Fibroblast of the aortic adventitia (primary cell): ENCODE measurements around the gene CRTC3. TPM values are rescaled to one million over a fixed set of nuclear protein-coding genes. Genes with fewer than 3 reads are reported as not detected.

Experiments used
- DNase-seq: peaks from one replicate; pipeline ENCODE4 v3.0.0-alpha.2; 2010; ENCODE audit warnings: low read depth
- H3K4me3 ChIP-seq: 2 replicates; pipeline ENCODE4 v1.5.1; 2011; ENCODE audit warnings: low read depth, mild to moderate bottlenecking, control low read depth, low read length, moderate library complexity
- total RNA-seq: library from RNA; depleted of rRNA; stranded (reverse); fragments of >200 nt; gene quantifications from 2 replicates; pipeline ENCODE4 v1.2.3, GENCODE V29; 2012; ENCODE audit warnings: low replicate concordance
- TF ChIP-seq, protein P1 (sequence below): IDR thresholded peaks from 2 replicates; pipeline ENCODE4 v1.5.1; 2011; ENCODE audit warnings: mild to moderate bottlenecking, low read length, control low read depth, inconsistent platforms; ENCODE audit not compliant: insufficient read depth

The CRTC3 gene
- total RNA-seq, 1 donor, result 15.7 TPM

DNA sequence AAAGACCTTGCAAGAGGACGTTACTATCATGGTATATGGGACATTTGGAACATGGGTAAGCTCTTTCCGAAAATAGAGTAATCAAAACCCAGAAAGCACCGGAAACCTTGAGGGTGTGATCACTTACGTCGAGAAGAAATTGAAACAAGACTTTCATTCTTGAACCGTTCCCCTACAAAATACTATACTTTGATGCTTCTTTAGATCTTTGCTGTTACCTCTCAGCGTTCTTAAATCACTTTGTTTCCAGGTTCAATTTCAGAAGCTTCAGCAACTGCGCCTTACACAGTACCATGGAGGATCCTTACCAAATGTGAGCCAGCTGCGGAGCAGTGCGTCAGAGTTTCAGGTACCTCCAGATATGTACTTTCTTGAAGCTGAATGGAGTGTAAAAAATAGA lies 10.1 kb downstream of the CRTC3 start:
- TF ChIP-seq, protein P1, sequence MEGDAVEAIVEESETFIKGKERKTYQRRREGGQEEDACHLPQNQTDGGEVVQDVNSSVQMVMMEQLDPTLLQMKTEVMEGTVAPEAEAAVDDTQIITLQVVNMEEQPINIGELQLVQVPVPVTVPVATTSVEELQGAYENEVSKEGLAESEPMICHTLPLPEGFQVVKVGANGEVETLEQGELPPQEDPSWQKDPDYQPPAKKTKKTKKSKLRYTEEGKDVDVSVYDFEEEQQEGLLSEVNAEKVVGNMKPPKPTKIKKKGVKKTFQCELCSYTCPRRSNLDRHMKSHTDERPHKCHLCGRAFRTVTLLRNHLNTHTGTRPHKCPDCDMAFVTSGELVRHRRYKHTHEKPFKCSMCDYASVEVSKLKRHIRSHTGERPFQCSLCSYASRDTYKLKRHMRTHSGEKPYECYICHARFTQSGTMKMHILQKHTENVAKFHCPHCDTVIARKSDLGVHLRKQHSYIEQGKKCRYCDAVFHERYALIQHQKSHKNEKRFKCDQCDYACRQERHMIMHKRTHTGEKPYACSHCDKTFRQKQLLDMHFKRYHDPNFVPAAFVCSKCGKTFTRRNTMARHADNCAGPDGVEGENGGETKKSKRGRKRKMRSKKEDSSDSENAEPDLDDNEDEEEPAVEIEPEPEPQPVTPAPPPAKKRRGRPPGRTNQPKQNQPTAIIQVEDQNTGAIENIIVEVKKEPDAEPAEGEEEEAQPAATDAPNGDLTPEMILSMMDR, result no peak
- H3K4me3 ChIP-seq, result no peak overlapping the region
- no peak for DNase-seq

DNA sequence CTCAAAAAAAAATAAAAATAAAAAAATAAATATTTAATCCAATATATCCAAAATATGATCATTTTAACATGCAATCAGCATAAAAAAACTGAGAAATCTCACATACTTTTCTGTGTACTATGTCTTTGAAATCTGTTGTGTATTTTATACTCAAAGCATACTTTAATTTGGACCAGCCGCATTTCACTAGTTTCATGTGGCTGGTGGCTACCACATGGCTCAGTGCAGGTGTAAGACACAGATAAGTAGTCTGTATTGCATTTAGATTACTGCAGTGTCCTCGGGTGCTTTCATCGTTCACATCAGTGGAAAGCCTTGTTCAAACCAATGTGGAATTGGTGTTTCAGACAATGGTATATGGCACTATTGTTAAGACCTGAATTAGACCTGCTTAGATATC lies 11.0 kb downstream of the CRTC3 start:
- DNase-seq, result no peak
- TF ChIP-seq, protein P1, result no peak
- H3K4me3 ChIP-seq, result no peak overlapping the region

DNA sequence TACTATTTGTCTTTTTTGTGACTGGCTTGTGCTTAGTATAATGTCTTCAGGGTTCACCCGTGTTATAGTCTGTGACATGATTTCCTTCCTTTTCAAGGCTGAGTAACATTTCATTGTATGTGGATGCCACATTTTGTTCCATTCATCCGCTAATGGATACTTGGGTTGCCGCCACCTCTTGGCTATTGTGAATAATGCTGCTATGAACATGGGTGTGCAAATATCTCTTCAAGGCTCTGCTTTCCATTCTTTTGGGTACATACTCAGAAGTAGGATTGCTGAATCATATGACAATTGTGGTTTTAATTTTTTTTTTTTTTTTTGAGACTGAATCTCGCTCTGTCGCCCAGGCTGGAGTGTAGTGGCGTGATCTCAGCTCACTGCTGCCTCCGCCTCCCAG lies 15.4 kb downstream of the CRTC3 start:
- TF ChIP-seq, protein P1, result no peak
- no peak overlapping the region for H3K4me3 ChIP-seq
- DNase-seq, result no peak

DNA sequence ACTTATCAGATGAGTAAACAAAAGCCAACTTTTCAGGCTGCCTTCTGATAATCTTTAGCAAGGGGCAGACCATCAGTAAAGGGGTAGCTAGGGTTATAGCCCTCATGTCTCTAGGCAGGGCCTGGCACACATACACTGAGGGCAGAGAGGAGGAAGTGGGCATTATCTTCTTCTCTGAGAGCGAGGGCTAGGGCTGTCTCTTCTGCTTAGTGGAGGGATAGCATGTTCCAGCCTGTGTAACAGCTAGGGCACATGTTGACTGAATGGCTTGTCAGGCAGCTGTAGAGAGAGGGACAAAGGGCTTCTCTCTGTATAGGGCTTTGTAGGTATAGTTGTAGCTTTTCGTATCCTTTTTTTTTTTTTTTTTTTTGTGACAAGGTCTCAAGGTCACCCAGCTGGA lies 17.8 kb downstream of the CRTC3 start:
- no peak for DNase-seq
- TF ChIP-seq, protein P1, result no peak

DNA sequence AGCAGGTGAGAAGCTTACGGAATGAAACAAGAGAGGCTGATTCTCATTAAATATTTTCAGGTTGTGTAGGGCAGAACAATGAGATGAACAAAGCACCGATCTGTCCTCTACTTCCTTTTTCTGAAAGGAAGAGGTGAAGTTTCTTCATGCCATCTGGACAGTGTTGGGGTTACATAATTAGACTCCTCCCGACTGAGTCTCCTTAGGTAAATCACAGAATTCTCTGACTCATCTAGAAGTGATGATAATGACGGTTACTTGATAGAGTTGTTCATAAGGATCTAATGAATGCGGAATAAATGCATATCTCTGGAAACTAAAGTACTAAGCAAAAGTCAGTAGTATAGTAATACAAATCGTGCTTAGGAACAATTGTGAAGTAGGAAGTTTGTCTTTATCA lies 21.2 kb downstream of the CRTC3 start:
- H3K4me3 ChIP-seq, result no peak overlapping the region
- TF ChIP-seq, protein P1, result no peak
- DNase-seq, result no peak

More for the DNA sequence above, 17.8 kb downstream of the CRTC3 start:
- H3K4me3 ChIP-seq, result no peak overlapping the region

DNA sequence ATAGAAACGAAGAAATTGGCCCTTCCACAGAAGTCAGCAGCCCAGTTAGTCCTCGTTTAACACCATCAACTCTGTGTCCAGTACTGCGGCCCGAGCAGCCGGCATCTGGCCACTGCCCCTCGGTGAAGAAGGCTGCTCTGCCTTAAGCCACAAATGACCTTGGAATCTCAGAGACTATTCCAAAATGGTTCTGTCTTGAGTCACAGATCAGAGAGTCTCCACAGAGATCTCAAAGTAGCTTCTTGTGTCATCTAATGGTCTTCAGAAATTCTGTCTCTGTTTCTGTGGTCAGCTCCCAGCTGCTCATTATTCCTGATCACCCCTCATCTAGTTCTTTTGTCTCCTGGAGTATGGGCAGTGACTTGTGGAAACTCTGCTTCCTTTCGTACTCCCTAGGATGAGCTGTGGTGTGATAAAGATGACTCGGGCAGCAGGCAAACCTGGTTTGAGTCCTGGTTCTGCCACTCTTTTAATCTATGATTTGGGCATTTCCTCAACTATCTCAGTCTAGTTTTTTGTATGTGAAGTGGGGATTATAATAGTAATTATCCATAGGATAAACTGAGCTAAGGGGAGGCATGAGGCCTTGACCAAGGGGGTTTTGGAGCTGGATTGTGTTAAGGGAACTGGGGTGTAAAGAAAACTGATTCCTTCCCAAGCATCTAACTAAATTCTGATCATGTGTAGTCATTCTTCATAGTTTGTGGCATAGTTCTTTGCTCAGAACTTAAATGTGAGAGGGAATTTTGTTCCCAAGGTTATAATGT lies 22.6 kb downstream of the CRTC3 start:
- peak; percentile 69 for DNase-seq
- TF ChIP-seq, protein P1, result no peak
- H3K4me3 ChIP-seq, result no peak overlapping the region

DNA sequence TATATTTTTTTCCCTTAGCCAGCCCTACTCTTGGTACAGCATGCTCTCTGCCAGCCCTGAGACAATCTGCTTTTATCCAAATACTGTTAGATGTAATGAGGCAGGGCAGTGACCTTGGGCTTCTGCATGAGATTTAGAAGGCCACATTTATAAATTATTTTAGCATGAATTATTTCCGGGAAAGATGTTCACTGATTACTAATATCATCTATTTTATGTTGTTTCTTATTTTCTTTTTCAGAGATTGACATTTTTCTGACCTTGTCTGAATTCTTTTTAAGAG lies 23.1 kb downstream of the CRTC3 start:
- H3K4me3 ChIP-seq, result no peak overlapping the region
- DNase-seq, result no peak
- TF ChIP-seq, protein P1, result no peak
